ENCODE measurements around the gene UCN2. TPM values are rescaled to one million over a fixed set of nuclear protein-coding genes. Genes with fewer than 3 reads are reported as not detected.

Gene UCN2
- total and polyA plus RNA-seq, 9 of the 15 experiments (the other 6 are each of a cell fraction or from before 2014, with no cell fraction given) = 0.08 to 0.11 TPM; not detected in 7

- TF ChIP-seq IRF9 (tag; IDR thresholded peaks at IDR 0.05) (no peak), PURB (CRISPR knock-in tag; IDR thresholded peaks at IDR 0.05; ENCODE audit: low read depth) (no peak), KDM2B (CRISPR knock-in tag; IDR thresholded peaks at IDR 0.05) (no peak), ZNF583 (CRISPR knock-in tag; IDR thresholded peaks at IDR 0.05) (no peak), RB1 (IDR thresholded peaks at IDR 0.05; ENCODE audit: low read depth) (0 out of 2 replicates have a peak, but pooled peaks have one; percentile 47), PTRF (tag; IDR thresholded peaks at IDR 0.05) (no peak), LCOR (CRISPR knock-in tag; IDR thresholded peaks at IDR 0.05) (no peak), RAD51 (IDR thresholded peaks at IDR 0.05; ENCODE audit: borderline replicate concordance, low read depth) (no peak), LEF1 (IDR thresholded peaks at IDR 0.05) (peak; percentile 87; the same call in 1 of the 2 replicates), RUNX1 (IDR thresholded peaks at IDR 0.05; ENCODE audit: low read depth) (no peak), RFX7 (CRISPR knock-in tag; IDR thresholded peaks at IDR 0.05) (no peak)
- TF ChIP-seq, protein P1, sequence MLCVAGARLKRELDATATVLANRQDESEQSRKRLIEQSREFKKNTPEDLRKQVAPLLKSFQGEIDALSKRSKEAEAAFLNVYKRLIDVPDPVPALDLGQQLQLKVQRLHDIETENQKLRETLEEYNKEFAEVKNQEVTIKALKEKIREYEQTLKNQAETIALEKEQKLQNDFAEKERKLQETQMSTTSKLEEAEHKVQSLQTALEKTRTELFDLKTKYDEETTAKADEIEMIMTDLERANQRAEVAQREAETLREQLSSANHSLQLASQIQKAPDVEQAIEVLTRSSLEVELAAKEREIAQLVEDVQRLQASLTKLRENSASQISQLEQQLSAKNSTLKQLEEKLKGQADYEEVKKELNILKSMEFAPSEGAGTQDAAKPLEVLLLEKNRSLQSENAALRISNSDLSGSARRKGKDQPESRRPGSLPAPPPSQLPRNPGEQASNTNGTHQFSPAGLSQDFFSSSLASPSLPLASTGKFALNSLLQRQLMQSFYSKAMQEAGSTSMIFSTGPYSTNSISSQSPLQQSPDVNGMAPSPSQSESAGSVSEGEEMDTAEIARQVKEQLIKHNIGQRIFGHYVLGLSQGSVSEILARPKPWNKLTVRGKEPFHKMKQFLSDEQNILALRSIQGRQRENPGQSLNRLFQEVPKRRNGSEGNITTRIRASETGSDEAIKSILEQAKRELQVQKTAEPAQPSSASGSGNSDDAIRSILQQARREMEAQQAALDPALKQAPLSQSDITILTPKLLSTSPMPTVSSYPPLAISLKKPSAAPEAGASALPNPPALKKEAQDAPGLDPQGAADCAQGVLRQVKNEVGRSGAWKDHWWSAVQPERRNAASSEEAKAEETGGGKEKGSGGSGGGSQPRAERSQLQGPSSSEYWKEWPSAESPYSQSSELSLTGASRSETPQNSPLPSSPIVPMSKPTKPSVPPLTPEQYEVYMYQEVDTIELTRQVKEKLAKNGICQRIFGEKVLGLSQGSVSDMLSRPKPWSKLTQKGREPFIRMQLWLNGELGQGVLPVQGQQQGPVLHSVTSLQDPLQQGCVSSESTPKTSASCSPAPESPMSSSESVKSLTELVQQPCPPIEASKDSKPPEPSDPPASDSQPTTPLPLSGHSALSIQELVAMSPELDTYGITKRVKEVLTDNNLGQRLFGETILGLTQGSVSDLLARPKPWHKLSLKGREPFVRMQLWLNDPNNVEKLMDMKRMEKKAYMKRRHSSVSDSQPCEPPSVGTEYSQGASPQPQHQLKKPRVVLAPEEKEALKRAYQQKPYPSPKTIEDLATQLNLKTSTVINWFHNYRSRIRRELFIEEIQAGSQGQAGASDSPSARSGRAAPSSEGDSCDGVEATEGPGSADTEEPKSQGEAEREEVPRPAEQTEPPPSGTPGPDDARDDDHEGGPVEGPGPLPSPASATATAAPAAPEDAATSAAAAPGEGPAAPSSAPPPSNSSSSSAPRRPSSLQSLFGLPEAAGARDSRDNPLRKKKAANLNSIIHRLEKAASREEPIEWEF (CRISPR knock-in tag; IDR thresholded peaks at IDR 0.05) = no peak
- TF ChIP-seq, protein P2, sequence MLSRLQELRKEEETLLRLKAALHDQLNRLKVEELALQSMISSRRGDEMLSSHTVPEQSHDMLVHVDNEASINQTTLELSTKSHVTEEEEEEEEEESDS (CRISPR knock-in tag; IDR thresholded peaks at IDR 0.05) = no peak
Observed at GRCh38 chr3:48555231-48555948, 8.2 kb downstream of the UCN2 start (continued).

All from K562 (cell line).